SHP77 (cell line): ENCODE measurements around the gene CCND3.

Experiments
- DNase-seq, 2 experiments: peaks; one replicate each; lab custom pipeline; 2025; lab: John Stamatoyannopoulos, UW

CCND3 gene

DNA sequence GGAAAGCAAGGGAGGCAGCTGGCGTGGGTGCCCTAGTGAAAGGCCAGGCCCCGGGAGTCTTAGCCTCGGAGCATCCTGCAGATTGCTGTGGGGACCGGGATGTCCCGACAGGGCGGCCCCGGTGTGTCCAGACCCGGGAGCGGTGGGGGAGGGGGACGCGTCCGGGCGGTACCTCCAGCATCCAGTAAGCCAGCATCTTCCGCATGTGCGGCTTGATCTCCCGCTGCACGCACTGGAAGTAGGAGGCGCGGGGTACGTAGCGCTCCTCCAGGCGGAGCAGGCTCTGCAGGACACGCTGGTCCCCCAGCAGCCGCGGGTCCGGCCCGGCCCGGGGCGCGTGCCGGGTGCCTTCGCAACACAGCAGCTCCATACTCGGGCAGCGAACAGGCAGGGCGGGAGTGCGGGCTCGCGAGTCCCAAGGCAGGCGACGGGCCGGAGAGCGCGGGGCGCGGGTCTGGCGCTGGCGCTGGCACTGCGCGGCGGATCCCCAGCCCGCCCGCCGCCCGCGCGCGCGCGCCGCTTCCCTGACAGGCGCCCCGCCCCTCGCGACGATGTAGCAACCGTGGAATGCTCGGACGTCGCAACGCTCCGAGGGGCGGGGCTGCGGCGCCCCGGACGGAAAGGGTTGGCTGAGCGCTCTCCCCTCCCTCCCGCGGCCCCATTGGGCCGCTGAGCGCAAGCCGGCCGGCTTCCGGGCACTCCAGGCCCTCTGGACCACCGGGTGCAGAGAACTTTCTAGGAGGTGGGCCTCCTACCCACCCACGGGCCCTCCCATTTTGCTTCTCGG, at the start of gene CCND3:
CCND3 (minus strand) TSS at position 529 of the 787 bp plus-strand sequence; CDS start at position 370, 159 bp downstream.
- DNase-seq, result peak; percentile 83 to 88

GRCh38 chr6:41986339-41986738, 44.7 kb upstream of the CCND3 start:
- no peak for DNase-seq

DNA sequence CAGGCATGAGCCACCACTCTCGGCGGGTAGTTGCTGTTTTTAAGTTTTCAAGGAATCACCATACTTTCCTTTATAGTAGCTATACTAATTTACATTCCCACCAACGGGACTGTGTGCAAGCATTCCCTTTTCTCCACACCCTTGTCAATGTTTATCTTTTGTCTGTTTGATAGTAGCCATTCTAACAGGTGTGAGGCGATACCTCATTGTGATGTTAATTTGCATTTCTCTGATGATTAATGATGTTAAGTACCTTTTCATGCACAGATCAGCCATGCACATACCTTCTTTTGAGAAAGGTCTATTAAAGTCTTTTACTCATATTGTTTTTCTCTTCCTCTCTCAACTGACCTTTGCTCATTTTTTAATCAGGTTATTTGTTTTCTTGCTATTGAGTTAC, 43.0 kb upstream of the CCND3 start:
- DNase-seq, result no peak

DNA sequence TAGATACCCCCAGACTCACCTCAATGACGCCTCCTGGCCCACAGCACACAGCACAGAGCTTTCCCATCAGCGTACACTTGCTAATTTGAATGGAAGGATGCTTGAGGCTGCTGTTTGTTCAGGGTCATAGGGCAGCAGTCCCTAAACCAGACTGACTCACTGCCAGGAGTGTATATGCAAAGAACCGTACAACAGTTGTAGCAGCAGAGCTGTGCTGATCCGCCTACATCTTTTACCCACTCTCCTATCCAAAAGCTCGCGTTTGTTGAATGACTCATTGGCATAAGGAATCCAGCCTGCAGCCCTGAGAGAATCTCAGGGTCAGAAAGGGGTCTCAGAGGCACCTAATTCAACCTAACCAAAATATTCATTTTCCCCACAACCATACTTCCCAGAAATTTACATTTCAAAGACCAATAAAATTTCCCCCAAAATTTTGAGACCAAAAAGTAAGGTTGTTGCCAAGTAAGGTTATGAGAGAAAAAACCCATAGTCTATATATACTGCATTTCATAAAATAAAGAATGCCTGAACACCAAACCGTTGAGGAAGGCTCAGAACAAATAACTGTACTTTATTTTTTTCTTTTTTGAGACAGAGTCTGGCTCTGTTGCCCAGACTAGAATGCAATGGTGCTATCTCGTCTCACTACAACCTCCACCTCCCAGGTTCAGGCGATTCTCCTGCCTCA, 35.3 kb upstream of the CCND3 start:
- no peak for DNase-seq

- no peak for DNase-seq
Measured at GRCh38 chr6:41975276-41975675, 33.7 kb upstream of the CCND3 start.

- no peak for DNase-seq
Measured at GRCh38 chr6:41974281-41974825, 32.7 kb upstream of the CCND3 start.

- DNase-seq, result no peak
Measured at GRCh38 chr6:41972826-41973225, 31.2 kb upstream of the CCND3 start.

DNA sequence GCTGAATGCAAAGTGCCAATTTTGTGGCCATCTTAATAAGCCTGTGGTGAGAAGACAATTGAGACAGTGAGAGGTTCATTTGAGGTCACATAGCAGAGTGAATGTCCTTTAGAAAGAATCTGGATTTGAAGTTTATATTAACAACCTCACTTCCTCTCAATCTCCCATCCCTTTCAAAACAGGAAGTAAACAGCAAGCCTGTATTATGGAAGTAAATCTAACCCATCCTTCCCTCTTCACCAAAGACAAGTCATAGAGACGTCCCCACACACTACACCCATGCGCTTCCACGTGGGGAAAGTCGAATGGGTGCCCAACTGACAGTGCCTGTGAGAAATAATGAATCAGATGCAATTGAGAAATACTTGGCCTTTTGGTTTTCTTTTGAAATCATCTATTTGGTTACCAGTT, 28.8 kb upstream of the CCND3 start:
- DNase-seq, result no peak

- DNase-seq, result no peak
Measured at GRCh38 chr6:41967312-41968287, 26.0 kb upstream of the CCND3 start.

DNA sequence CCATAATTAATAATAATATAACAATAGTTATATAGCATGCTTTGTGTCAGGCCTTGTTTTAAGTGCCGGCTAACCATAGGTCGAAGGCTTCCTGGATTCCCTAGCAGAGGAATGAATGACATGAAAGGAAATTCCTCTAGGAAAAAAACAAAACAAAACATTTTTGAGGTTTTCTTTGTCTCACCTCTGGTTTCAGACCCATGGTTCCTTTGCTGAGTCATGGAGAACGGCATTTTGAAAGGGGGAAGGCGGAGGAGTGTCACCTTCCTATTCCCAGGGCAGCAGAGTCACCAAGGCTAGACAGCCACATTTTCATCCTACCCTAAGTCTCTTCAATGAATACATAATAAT, 25.3 kb upstream of the CCND3 start:
- no peak for DNase-seq

- no peak for DNase-seq
Measured at GRCh38 chr6:41966214-41966920, 24.8 kb upstream of the CCND3 start.

GRCh38 chr6:41965429-41966213, 24.0 kb upstream of the CCND3 start:
- DNase-seq, result no peak

- DNase-seq, result no peak
Measured at GRCh38 chr6:41964201-41964887, 22.7 kb upstream of the CCND3 start.

GRCh38 chr6:41963371-41963770, 21.8 kb upstream of the CCND3 start:
- no peak for DNase-seq

GRCh38 chr6:41960028-41960427, 18.4 kb upstream of the CCND3 start:
- no peak for DNase-seq

DNA sequence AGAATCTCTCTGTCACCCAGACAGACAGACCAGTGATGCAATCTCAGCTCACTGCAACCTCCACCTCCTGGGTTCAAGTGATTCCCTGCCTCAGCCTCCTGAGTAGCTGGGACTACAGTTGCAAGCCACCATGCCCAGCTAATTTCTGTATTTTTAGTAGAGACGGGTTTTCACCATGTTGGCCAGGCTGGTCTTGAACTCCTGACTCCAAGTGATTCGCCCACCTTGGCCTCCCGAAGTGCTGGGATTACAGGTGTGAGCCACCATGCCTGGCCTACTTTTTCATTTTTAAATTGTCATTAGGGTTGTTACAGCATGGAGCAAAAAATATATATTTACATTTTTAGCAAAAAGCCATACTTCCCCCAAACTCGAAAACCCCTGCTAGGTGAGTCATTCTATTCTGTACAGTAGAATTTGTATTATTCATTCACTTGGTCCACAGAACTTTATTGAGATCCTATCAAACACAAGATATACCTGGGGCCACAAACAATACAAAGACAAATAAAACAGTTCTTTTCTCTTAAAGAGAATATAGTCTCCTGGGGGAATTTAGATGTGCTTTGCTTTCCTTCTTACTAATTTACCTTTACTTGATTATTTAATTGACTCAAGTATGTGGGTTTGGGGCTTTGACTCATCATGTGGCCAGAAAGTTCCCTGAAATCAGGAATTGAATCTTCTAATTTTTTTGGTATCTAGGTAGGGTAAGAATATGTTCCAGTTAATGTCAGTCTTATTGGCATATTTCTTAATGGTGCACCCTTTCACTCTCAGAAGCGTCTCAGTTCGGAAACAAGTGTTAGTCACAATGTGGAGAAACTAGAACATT, 16.6 kb upstream of the CCND3 start:
- no peak for DNase-seq

GRCh38 chr6:41957117-41957516, 15.5 kb upstream of the CCND3 start:
- no peak for DNase-seq

- DNase-seq, result no peak
Measured at GRCh38 chr6:41955412-41955811, 13.8 kb upstream of the CCND3 start.

DNA sequence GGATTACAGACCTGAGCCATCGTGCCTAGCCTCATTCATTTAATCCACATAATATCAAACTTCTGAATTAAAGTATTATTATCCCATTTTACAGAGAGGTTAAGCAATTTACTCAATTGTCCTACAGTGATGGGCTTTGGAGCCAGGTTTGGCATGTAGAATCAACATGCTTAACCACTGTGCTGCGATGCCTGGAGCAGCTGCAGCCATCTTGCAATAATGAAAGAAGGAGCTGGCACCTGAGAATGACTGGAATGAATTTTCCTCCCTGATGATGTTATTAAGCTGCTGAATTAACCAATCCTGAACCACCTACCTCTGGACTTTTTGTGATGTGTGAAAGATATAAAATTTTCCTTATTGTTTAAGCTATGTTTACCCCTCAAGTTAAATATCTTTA, 13.1 kb upstream of the CCND3 start:
- no peak for DNase-seq
